Midbrain (tissue), 1 donor: Measurements from ENCODE around the gene ABI2.
"Not testable (repeated sequence)": the region's sequence is repeated elsewhere in the genome, so short reads cannot be mapped to it uniquely, and the experiment has no call there.

Experiments
- DNase-seq: peaks from one replicate; lab custom pipeline; 2025; lab: John Stamatoyannopoulos, UW

ABI2 gene

GRCh38 chr2:203359450-203359849 is 31.3 kb downstream of the ABI2 start:
- no peak for DNase-seq

- no peak for DNase-seq
Observed at GRCh38 chr2:203360833-203361430, 32.7 kb downstream of the ABI2 start.

GRCh38 chr2:203361495-203361894 is 33.3 kb downstream of the ABI2 start:
- no peak for DNase-seq

GRCh38 chr2:203361922-203362321 is 33.7 kb downstream of the ABI2 start:
- DNase-seq: peak; percentile 14

GRCh38 chr2:203366639-203367466 is 38.7 kb downstream of the ABI2 start:
- no peak for DNase-seq

- DNase-seq: not testable (repeated sequence)
Observed at GRCh38 chr2:203372706-203373105, 44.5 kb downstream of the ABI2 start.

GRCh38 chr2:203376173-203376572 is 48.0 kb downstream of the ABI2 start:
- no peak for DNase-seq

- DNase-seq: no peak
Observed at GRCh38 chr2:203379156-203379555, 51.0 kb downstream of the ABI2 start.

GRCh38 chr2:203383038-203383437 is 54.8 kb downstream of the ABI2 start:
- DNase-seq: no peak

- DNase-seq: not testable (repeated sequence)
Observed at GRCh38 chr2:203388153-203388552, 60.0 kb downstream of the ABI2 start.

- DNase-seq: no peak
Observed at GRCh38 chr2:203394519-203395227, 66.5 kb downstream of the ABI2 start.

GRCh38 chr2:203395858-203396257 is 67.7 kb downstream of the ABI2 start:
- no peak for DNase-seq

GRCh38 chr2:203396667-203397066 is 68.5 kb downstream of the ABI2 start:
- no peak for DNase-seq

- DNase-seq: no peak
Observed at GRCh38 chr2:203399031-203399430, 70.8 kb downstream of the ABI2 start.

GRCh38 chr2:203400805-203401585 is 72.8 kb downstream of the ABI2 start:
- no peak for DNase-seq

GRCh38 chr2:203404996-203405395 is 76.8 kb downstream of the ABI2 start:
- DNase-seq: no peak

- no peak for DNase-seq
Observed at GRCh38 chr2:203407496-203407895, 79.3 kb downstream of the ABI2 start.

- DNase-seq: no peak
Observed at GRCh38 chr2:203412546-203413331, 84.5 kb downstream of the ABI2 start.

- no peak for DNase-seq
Observed at GRCh38 chr2:203413796-203414195, 85.6 kb downstream of the ABI2 start.

GRCh38 chr2:203418271-203418670 is 90.1 kb downstream of the ABI2 start:
- DNase-seq: no peak

GRCh38 chr2:203427061-203427460 is 98.9 kb downstream of the ABI2 start:
- DNase-seq: no peak
